Measurements from ENCODE around the gene C1orf216. TPM values are rescaled to one million over a fixed set of nuclear protein-coding genes. Genes with fewer than 3 reads are reported as not detected.

The C1orf216 gene
- 10.9 to 15.9 TPM (median 14.4 TPM) in 5 replicates for total RNA-seq (2022; extraction: Qiagen RNA extraction; ENCODE audit: low read depth)

GRCh38 chr1:35718492-35719336 is at the start of gene C1orf216:
C1orf216 (minus strand) TSS chr1:35718884; CDS start chr1:35716321, 2,563 bp downstream.

Other genes starting within 250 kb of the C1orf216 start
- 13.1 to 15.5 TPM (median 15.0 TPM) in 5 replicates for gene KIAA0319L, start 161.5 kb downstream of the C1orf216 start, total RNA-seq (2022; extraction: Qiagen RNA extraction; ENCODE audit: low read depth)
- 11.3 to 18.5 TPM (median 16.3 TPM) in 5 replicates for gene NCDN, start 161.1 kb downstream of the C1orf216 start, total RNA-seq (2022; extraction: Qiagen RNA extraction; ENCODE audit: low read depth)
- 0.19 to 1.1 TPM (median 0.44 TPM) in 5 replicates for gene TFAP2E, start 145.6 kb downstream of the C1orf216 start, total RNA-seq (2022; extraction: Qiagen RNA extraction; ENCODE audit: low read depth)
- gene PSMB2, start 77.4 kb downstream of the C1orf216 start, total RNA-seq (2022; extraction: Qiagen RNA extraction; ENCODE audit: low read depth): 85.4 to 120 TPM (median 104 TPM) in 5 replicates
- gene CLSPN, start 51.1 kb upstream of the C1orf216 start, total RNA-seq (2022; extraction: Qiagen RNA extraction; ENCODE audit: low read depth): 7.2 to 15.1 TPM (median 11.0 TPM) in 5 replicates
- 2.3 to 4.0 TPM (median 3.2 TPM) in 5 replicates for gene AGO4, start 89.1 kb upstream of the C1orf216 start, total RNA-seq (2022; extraction: Qiagen RNA extraction; ENCODE audit: low read depth)
- gene AGO1, start 164.3 kb upstream of the C1orf216 start, total RNA-seq (2022; extraction: Qiagen RNA extraction; ENCODE audit: low read depth): 3.2 to 4.9 TPM (median 3.9 TPM) in 5 replicates
- 6.3 to 9.3 TPM (median 8.1 TPM) in 5 replicates for gene AGO3, start 212.2 kb upstream of the C1orf216 start, total RNA-seq (2022; extraction: Qiagen RNA extraction; ENCODE audit: low read depth)